HFF-Myc (cell line): ENCODE data around the gene TSPOAP1.

Experiments used
- DNase-seq: peaks from one replicate; pipeline ENCODE4 v3.0.0-alpha.2; 2011; ENCODE audit warnings: low read depth; ENCODE audit errors: extremely low read depth
- H3K4me3 ChIP-seq: replicated peaks from 2 replicates; pipeline ENCODE4 v1.5.1; 2011; ENCODE audit warnings: low read depth, mild to moderate bottlenecking, control low read depth, low read length
- CTCF ChIP-seq: IDR thresholded peaks from 2 replicates; pipeline ENCODE4 v1.5.1; 2012; ENCODE audit warnings: mild to moderate bottlenecking, low read depth, low read length, control low read depth; ENCODE audit errors: missing control alignments

Gene TSPOAP1

GRCh38 chr17:58339755-58340404 lies 11.3 kb upstream of the TSPOAP1 start:
- H3K4me3 ChIP-seq, result peak overlapping the region; percentile 23
- TF ChIP-seq CTCF, result no peak
- DNase-seq, result no peak

- H3K4me3 ChIP-seq, result peak overlapping the region; percentile 23
- DNase-seq, result peak; percentile 44
- TF ChIP-seq CTCF, result no peak
Measured at GRCh38 chr17:58338841-58339754, 10.5 kb upstream of the TSPOAP1 start.

GRCh38 chr17:58338454-58338840 lies 9.9 kb upstream of the TSPOAP1 start:
- no peak for DNase-seq
- no peak for TF ChIP-seq CTCF
- H3K4me3 ChIP-seq, result no peak overlapping the region

GRCh38 chr17:58337600-58338453 lies 9.2 kb upstream of the TSPOAP1 start:
- peak; percentile 72 for DNase-seq
- no peak overlapping the region for H3K4me3 ChIP-seq
- TF ChIP-seq CTCF, result no peak

GRCh38 chr17:58337210-58337599 lies 8.6 kb upstream of the TSPOAP1 start:
- H3K4me3 ChIP-seq, result no peak overlapping the region
- no peak for DNase-seq
- TF ChIP-seq CTCF, result no peak

- H3K4me3 ChIP-seq, result no peak overlapping the region
- TF ChIP-seq CTCF, result no peak
- DNase-seq, result peak; percentile 53
Measured at GRCh38 chr17:58336456-58337209, 8.0 kb upstream of the TSPOAP1 start.
